GM12878 (cell line): ENCODE measurements around the gene HSP90AB1. TPM values are rescaled to one million over a fixed set of nuclear protein-coding genes. Genes with fewer than 3 reads are reported as not detected.

Experiments
- ATAC-seq: fragments of 200-7000 bp; cut with Tn5 transposase; 3 replicates; pipeline ENCODE4 v1.9.1; 2020; ENCODE audit warnings: mild to moderate bottlenecking, moderate library complexity
- BruUV-seq: library from RNA; stranded (reverse); fragments of 400-500 nt; replicated peaks from 2 replicates; lab custom pipeline; 2021; lab: Mats Ljungman, UMichigan
- CTCF ChIA-PET: fragments of 300-600 bp; sonication (Branson Sonifier 250); formaldehyde crosslinking; extraction: SDS; loops from one replicate; lab custom pipeline; 2021; ENCODE audit warnings: inconsistent platforms; lab: Yijun Ruan, JAX
- POLR2A ChIA-PET: fragments of 350-600 bp; formaldehyde crosslinking; extraction: SDS; loops from one replicate; lab custom pipeline; 2021; ENCODE audit warnings: inconsistent platforms; lab: Charles Lee
- RAD21 ChIA-PET: fragments of 300-600 bp; sonication (Branson Sonifier 250); formaldehyde crosslinking; loops from one replicate; lab custom pipeline; 2023; ENCODE audit warnings: antibody characterized with exemption; ENCODE audit not compliant: unreplicated experiment; lab: Charles Lee
- SMC1A ChIA-PET: fragments of 300-600 bp; sonication (Branson Sonifier 250); formaldehyde crosslinking; loops from one replicate; lab custom pipeline; 2023; ENCODE audit not compliant: unreplicated experiment, uncharacterized antibody; lab: Charles Lee
- DNase-seq: peaks from one replicate; pipeline ENCODE4 v3.0.0-alpha.2; 2011; ENCODE audit warnings: low read depth, low spot score
- FAIRE-seq: peaks from 3 replicates; lab custom pipeline; 2011; peaks lifted over from hg19 to GRCh38; lab: Jason Lieb, UNC
- H2AFZ ChIP-seq: 2 replicates; pipeline ENCODE4 v1.6.0; 2011; ENCODE audit warnings: low read depth, low read length, control low read depth; ENCODE audit not compliant: control insufficient read depth
- H3K27ac ChIP-seq: 2 replicates; pipeline ENCODE4 v1.5.1; 2011; ENCODE audit warnings: control low read depth; ENCODE audit not compliant: control insufficient read depth, insufficient read depth
- H3K27me3 ChIP-seq, 2 experiments: replicated peaks in 1 of 2; 2 replicates each; pipeline versions ENCODE4 v1.6.0 to v1.6.1; 2011; ENCODE audit warnings: low read length in 1 of 2; ENCODE audit not compliant: control insufficient read depth in 2 of 2, insufficient read depth in 2 of 2
- H3K36me3 ChIP-seq, 2 experiments: 2 replicates each; pipeline ENCODE4 v1.5.1; 2011; ENCODE audit warnings: low read length in 1 of 2; ENCODE audit not compliant: control insufficient read depth in 2 of 2, insufficient read depth in 2 of 2
- H3K4me1 ChIP-seq: 2 replicates; pipeline ENCODE4 v1.6.1; 2011; ENCODE audit warnings: mild to moderate bottlenecking, low read length, moderate library complexity, mixed read lengths; ENCODE audit not compliant: control insufficient read depth, insufficient read depth
- H3K4me2 ChIP-seq: 2 replicates; pipeline ENCODE4 v1.6.0; 2011; ENCODE audit warnings: control low read depth; ENCODE audit not compliant: control insufficient read depth, insufficient read depth
- H3K4me3 ChIP-seq: fragments of 200-600 bp; sonication (generic); 2 replicates; pipeline ENCODE4 v1.5.1; 2016
- H3K79me2 ChIP-seq: 2 replicates; pipeline ENCODE4 v1.6.0; 2011; ENCODE audit warnings: low read length; ENCODE audit not compliant: control insufficient read depth, insufficient read depth
- H3K9ac ChIP-seq: 2 replicates; pipeline ENCODE4 v1.8.0; 2011; ENCODE audit warnings: low read length, control low read depth, mixed read lengths; ENCODE audit not compliant: control insufficient read depth, insufficient read depth
- H3K9me3 ChIP-seq: replicated peaks from 3 replicates; pipeline ENCODE4 v1.5.1; 2011; ENCODE audit warnings: mild to moderate bottlenecking, low read length; ENCODE audit not compliant: control insufficient read depth, insufficient read depth
- H4K20me1 ChIP-seq: 2 replicates; pipeline ENCODE4 v1.6.0; 2011; ENCODE audit not compliant: control insufficient read depth, insufficient read depth
- BRCA1 ChIP-seq: IDR thresholded peaks from 2 replicates; pipeline ENCODE4 v1.6.1; 2011; ENCODE audit warnings: low read depth, low read length, improper control_type of control experiment
- CHD1 ChIP-seq: IDR thresholded peaks from 2 replicates; pipeline ENCODE4 v1.6.1; 2012; ENCODE audit warnings: low read depth, low read length, improper control_type of control experiment
- IKZF2 ChIP-seq, 2 experiments: fragments of 450-650 bp; IDR thresholded peaks; 2 replicates each; pipeline ENCODE4 v1.6.1; 2017; ENCODE audit warnings: mild to moderate bottlenecking in 2 of 2, moderate library complexity in 2 of 2
- PML ChIP-seq: IDR thresholded peaks from 2 replicates; pipeline ENCODE4 v1.6.1; 2012; ENCODE audit warnings: low read length, inconsistent platforms
- SMAD5 ChIP-seq: IDR thresholded peaks from 2 replicates; pipeline ENCODE4 v1.6.1; 2016; ENCODE audit warnings: antibody characterized with exemption, low read depth
- WGBS: methylation state at CpG from one replicate; pipeline ENCODE4 v1.1.6; 2016; ENCODE audit warnings: low lambda C conversion rate; ENCODE audit not compliant: insufficient replicate concordance, insufficient coverage; ENCODE audit errors: missing lambda C conversion rate; 5-methylcytosine and 5-hydroxymethylcytosine counted together
- in situ Hi-C: fragments of 300-500 bp; cut with MboI; formaldehyde crosslinking; loops from 9 replicates; pipeline ENCODE4 v1.14.3; 2018; ENCODE audit warnings: mixed read lengths
- intact Hi-C: fragments of 100-400 bp; cut with micrococcal nuclease; formaldehyde crosslinking; loops from one replicate; pipeline ENCODE4 v1.14.2; 2022; ENCODE audit not compliant: unreplicated experiment
- polyA plus RNA-seq, 11 experiments: library from polyadenylated mRNA; depleted of rRNA in 4 of 11; unstranded in 6 of 11; stranded (reverse) in 5 of 11; fragments of >200 nt; fragmentation: Nextera tagmentation in 4 of 11; fragmentation: Illumina TruSeq in 1 of 11; extraction: Ambion mirVana in 4 of 11; extraction: Trizol in 1 of 11; gene quantifications; 1 replicate in 1 of 11; 2 replicates in 10 of 11; pipeline versions ENCODE4 v1.2.1 to v1.2.3, GENCODE V29; 2011 to 2016; ENCODE audit warnings: inconsistent platforms in 2 of 11, missing spikeins in 2 of 11, low read depth in 1 of 11
- total RNA-seq, 4 experiments: library from RNA; depleted of rRNA in 3 of 4; stranded (reverse); fragments of >200 nt in 3 of 4; fragmentation: Illumina TruSeq in 1 of 4; extraction: Trizol in 1 of 4; gene quantifications; 2 replicates each; pipeline versions ENCODE4 v1.2.1 to v1.2.3, GENCODE V29; 2013 to 2021
- TF ChIP-seq, protein P1 (sequence below): IDR thresholded peaks from 2 replicates; pipeline ENCODE4 v1.6.1; 2011; ENCODE audit warnings: low read depth, mild to moderate bottlenecking, low read length, moderate library complexity, borderline replicate concordance; ENCODE audit errors: extremely low read depth
- TF ChIP-seq, protein P2 (sequence below): fragments of 150-350 bp; IDR thresholded peaks from 2 replicates; pipeline ENCODE4 v1.6.1; 2016; ENCODE audit warnings: low read depth, low read length

Gene HSP90AB1
- total and polyA plus RNA-seq, 10 of the 15 experiments (the other 5 are each of a cell fraction or from before 2014, with no cell fraction given), result 988 to 1,682 (median 1,146) TPM

DNA sequence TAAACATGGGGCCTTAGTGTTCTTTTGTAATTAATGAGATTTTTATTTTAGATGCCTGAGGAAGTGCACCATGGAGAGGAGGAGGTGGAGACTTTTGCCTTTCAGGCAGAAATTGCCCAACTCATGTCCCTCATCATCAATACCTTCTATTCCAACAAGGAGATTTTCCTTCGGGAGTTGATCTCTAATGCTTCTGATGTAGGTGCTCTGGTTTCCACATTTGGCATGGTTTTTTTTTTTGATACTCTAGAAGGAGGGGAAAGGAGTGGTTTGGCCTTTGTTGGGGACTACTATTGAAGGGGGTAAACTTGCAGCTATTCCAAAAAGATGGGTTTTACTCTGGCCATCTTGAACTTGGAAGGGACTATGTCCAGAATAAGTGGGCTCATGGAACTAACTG lies 1.7 kb downstream of the HSP90AB1 start:
- H3K79me2 ChIP-seq, result peaks cover 69% of the 10 kb centered on the region
- DNase-seq, result no peak
- in situ Hi-C loops, result no loop called here

More for the DNA sequence above, 1.7 kb downstream of the HSP90AB1 start:
- Histone ChIP-seq H3K9ac (peak overlapping the region; percentile 100), H3K9me3 (no peaks in the 10 kb centered on the region), H4K20me1 (peaks cover 11% of the 10 kb centered on the region; the same call in 1 of the 2 replicates), H3K4me2 (peak overlapping the region; percentile 58), H3K4me3 (peak overlapping the region; percentile 95), H3K36me3 (peaks cover 26 to 44% of the 10 kb centered on the region in 2 experiments), H3K27me3 (no peaks in the 10 kb centered on the region), H3K27ac (peak overlapping the region; percentile 96; the same call in 1 of the 2 replicates), H3K4me1 (peaks cover 7% of the 10 kb centered on the region; the same call in 1 of the 2 replicates), H2AFZ (no peak overlapping the region)
- FAIRE-seq (no peak), ATAC-seq (no peak)
- SMC1A ChIA-PET, result interaction anchor here (0.6 to 4.2 kb wide), 7 partner anchors 8 to 72 kb away, joined by 3 to 25 read pairs (median 3); partner anchors contain the start of gene SLC35B2
- intact Hi-C loops, result no loop called here
- POLR2A ChIA-PET, result interaction anchor here (0.5 to 6.3 kb wide), 4 partner anchors 9 to 27 kb away, joined by 5 to 131 read pairs (median 34); partner anchors contain the start of genes SLC29A1 and SLC35B2
- WGBS, result 6% methylated on average over 1 of the region's 1 CpG
- RAD21 ChIA-PET, result interaction anchor here (0.6 to 1.4 kb wide), 3 partner anchors 14 to 190 kb away, joined by 3 to 6 read pairs (median 3); no protein-coding TSS in a partner anchor
- no TSS peak for BruUV-seq
- CTCF ChIA-PET, result interaction anchor here (1.2 to 7.7 kb wide), 6 partner anchors 8 to 155 kb away, joined by 3 to 39 read pairs (median 27); partner anchors contain the start of genes SLC29A1 and SLC35B2
- TF ChIP-seq, protein P1, sequence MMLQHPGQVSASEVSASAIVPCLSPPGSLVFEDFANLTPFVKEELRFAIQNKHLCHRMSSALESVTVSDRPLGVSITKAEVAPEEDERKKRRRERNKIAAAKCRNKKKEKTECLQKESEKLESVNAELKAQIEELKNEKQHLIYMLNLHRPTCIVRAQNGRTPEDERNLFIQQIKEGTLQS, result no peak
- no peak for TF ChIP-seq SMAD5
- TF ChIP-seq IKZF2 (IDR thresholded peaks at IDR 0.05), result no peak
- TF ChIP-seq BRCA1, result no peak
- no peak for TF ChIP-seq CHD1
- TF ChIP-seq PML, result no peak
- TF ChIP-seq, protein P2, sequence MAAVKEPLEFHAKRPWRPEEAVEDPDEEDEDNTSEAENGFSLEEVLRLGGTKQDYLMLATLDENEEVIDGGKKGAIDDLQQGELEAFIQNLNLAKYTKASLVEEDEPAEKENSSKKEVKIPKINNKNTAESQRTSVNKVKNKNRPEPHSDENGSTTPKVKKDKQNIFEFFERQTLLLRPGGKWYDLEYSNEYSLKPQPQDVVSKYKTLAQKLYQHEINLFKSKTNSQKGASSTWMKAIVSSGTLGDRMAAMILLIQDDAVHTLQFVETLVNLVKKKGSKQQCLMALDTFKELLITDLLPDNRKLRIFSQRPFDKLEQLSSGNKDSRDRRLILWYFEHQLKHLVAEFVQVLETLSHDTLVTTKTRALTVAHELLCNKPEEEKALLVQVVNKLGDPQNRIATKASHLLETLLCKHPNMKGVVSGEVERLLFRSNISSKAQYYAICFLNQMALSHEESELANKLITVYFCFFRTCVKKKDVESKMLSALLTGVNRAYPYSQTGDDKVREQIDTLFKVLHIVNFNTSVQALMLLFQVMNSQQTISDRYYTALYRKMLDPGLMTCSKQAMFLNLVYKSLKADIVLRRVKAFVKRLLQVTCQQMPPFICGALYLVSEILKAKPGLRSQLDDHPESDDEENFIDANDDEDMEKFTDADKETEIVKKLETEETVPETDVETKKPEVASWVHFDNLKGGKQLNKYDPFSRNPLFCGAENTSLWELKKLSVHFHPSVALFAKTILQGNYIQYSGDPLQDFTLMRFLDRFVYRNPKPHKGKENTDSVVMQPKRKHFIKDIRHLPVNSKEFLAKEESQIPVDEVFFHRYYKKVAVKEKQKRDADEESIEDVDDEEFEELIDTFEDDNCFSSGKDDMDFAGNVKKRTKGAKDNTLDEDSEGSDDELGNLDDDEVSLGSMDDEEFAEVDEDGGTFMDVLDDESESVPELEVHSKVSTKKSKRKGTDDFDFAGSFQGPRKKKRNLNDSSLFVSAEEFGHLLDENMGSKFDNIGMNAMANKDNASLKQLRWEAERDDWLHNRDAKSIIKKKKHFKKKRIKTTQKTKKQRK, result no peak
